SK-N-SH (cell line): ENCODE measurements around the gene CNNM3. TPM values are rescaled to one million over a fixed set of nuclear protein-coding genes. Genes with fewer than 3 reads are reported as not detected.

Experiments used
- CTCF ChIA-PET: fragments of 300-600, 350-600 bp; formaldehyde crosslinking; extraction: SDS; loops from one replicate; lab custom pipeline; 2021; lab: Yijun Ruan, JAX
- POLR2A ChIA-PET: fragments of 350-600 bp; sonication (Branson Sonifier 250); formaldehyde crosslinking; extraction: SDS; loops from one replicate; lab custom pipeline; 2020; ENCODE audit warnings: antibody characterized with exemption, inconsistent platforms; lab: Yijun Ruan, JAX
- DNase-seq: peaks from one replicate; pipeline ENCODE4 v3.0.0; 2012
- H2AFZ ChIP-seq: fragments of 200-600 bp; sonication (generic); 2 replicates; pipeline ENCODE4 v1.8.1; 2016; ENCODE audit warnings: antibody characterized with exemption, mild to moderate bottlenecking, low read depth
- H3F3A ChIP-seq: fragments of 200-600 bp; sonication (generic); replicated peaks from 2 replicates; pipeline ENCODE3; 2016; ENCODE audit warnings: antibody characterized with exemption, mild to moderate bottlenecking; ENCODE audit not compliant: insufficient read depth
- H3K27ac ChIP-seq, 2 experiments: fragments of 200-500 bp in 1 of 2; fragments of 200-600 bp in 1 of 2; sonication (Bioruptor generic) in 1 of 2; sonication (generic), shearing (Covaris generic) in 1 of 2; 2 replicates each; pipeline versions ENCODE4 v1.5.1 to v1.6.1; 2014 to 2016; ENCODE audit warnings: low read depth in 2 of 2, inconsistent platforms in 1 of 2, low read length in 1 of 2, mild to moderate bottlenecking in 1 of 2, mixed read lengths in 1 of 2
- H3K27me3 ChIP-seq: fragments of 200-600 bp; sonication (generic), shearing (Covaris generic); 2 replicates; pipeline ENCODE4 v1.6.1; 2016; ENCODE audit warnings: mixed run types; ENCODE audit not compliant: insufficient read depth
- H3K36me3 ChIP-seq, 2 experiments: fragments of 200-500 bp in 1 of 2; fragments of 200-600 bp in 1 of 2; sonication (Bioruptor generic) in 1 of 2; sonication (generic) in 1 of 2; replicated peaks in 1 of 2; 2 replicates each; pipeline versions ENCODE3 to v1.5.1; 2014 to 2016; ENCODE audit warnings: low read length in 1 of 2, mild to moderate bottlenecking in 1 of 2; ENCODE audit not compliant: insufficient read depth in 2 of 2, control insufficient read depth in 1 of 2
- H3K4me1 ChIP-seq, 2 experiments: fragments of 200-500 bp in 1 of 2; fragments of 200-600 bp in 1 of 2; sonication (Bioruptor generic) in 1 of 2; sonication (generic), shearing (Covaris generic) in 1 of 2; 2 replicates each; pipeline versions ENCODE4 v1.5.1 to v1.6.1; 2014 to 2016; ENCODE audit warnings: low read depth in 1 of 2, low read length in 1 of 2, mixed run types in 1 of 2; ENCODE audit not compliant: insufficient read depth in 2 of 2, control insufficient read depth in 1 of 2
- H3K4me2 ChIP-seq: fragments of 200-600 bp; sonication (generic), shearing (Covaris generic); 2 replicates; pipeline ENCODE4 v1.6.1; 2017; ENCODE audit warnings: mixed run types
- H3K4me3 ChIP-seq, 2 experiments: fragments of 200-500 bp in 1 of 2; fragments of 200-600 bp in 1 of 2; sonication (Bioruptor generic) in 1 of 2; sonication (generic), shearing (Covaris generic) in 1 of 2; 2 replicates each; pipeline versions ENCODE4 v1.5.1 to v1.8.1; 2014 to 2016; ENCODE audit warnings: low read depth in 2 of 2, inconsistent platforms in 1 of 2, low read length in 1 of 2, mild to moderate bottlenecking in 1 of 2, mixed read lengths in 1 of 2, moderate library complexity in 1 of 2
- H3K79me2 ChIP-seq: fragments of 200-600 bp; sonication (generic); 2 replicates; pipeline ENCODE4 v1.8.1; 2017; ENCODE audit warnings: mild to moderate bottlenecking; ENCODE audit not compliant: insufficient read depth
- H3K9ac ChIP-seq: fragments of 200-600 bp; sonication (generic); 2 replicates; pipeline ENCODE4 v1.6.1; 2017; ENCODE audit warnings: mixed run types
- H3K9me2 ChIP-seq: fragments of 200-600 bp; sonication (generic); 2 replicates; pipeline ENCODE4 v1.6.1; 2017; ENCODE audit warnings: mixed run types
- H3K9me3 ChIP-seq: fragments of 200-600 bp; sonication (generic); 2 replicates; pipeline ENCODE4 v1.6.1; 2017; ENCODE audit warnings: mixed run types, mild to moderate bottlenecking, moderate library complexity
- H4K20me1 ChIP-seq: fragments of 200-600 bp; sonication (generic); 2 replicates; pipeline ENCODE4 v1.6.1; 2017; ENCODE audit warnings: mild to moderate bottlenecking, mixed run types; ENCODE audit not compliant: insufficient read depth
- ELF1 ChIP-seq: IDR thresholded peaks from 2 replicates; pipeline ENCODE4 v1.4.0; 2012
- EZH2phosphoT487 ChIP-seq: fragments of 200-600 bp; sonication (generic); IDR thresholded peaks from 2 replicates; pipeline ENCODE4 v1.6.1; 2017; ENCODE audit warnings: low read depth, mixed run types, mild to moderate bottlenecking, antibody characterized with exemption, moderate library complexity, borderline replicate concordance
- FOSL2 ChIP-seq: IDR thresholded peaks from 2 replicates; pipeline ENCODE4 v1.4.0; 2012; ENCODE audit warnings: low read depth, mild to moderate bottlenecking, moderate library complexity, borderline replicate concordance
- FOXJ3 ChIP-seq: sonication (generic); formaldehyde crosslinking; IDR thresholded peaks from 2 replicates; pipeline ENCODE4 v1.5.1; 2020; ENCODE audit warnings: mild to moderate bottlenecking, missing genetic modification reagents
- FOXM1 ChIP-seq: IDR thresholded peaks from 2 replicates; pipeline ENCODE4 v1.4.0; 2012; ENCODE audit warnings: low read depth, mild to moderate bottlenecking
- GABPA ChIP-seq: IDR thresholded peaks from 2 replicates; pipeline ENCODE4 v1.4.0; 2012; ENCODE audit warnings: low read depth, mild to moderate bottlenecking
- GATA2 ChIP-seq: sonication (generic); formaldehyde crosslinking; IDR thresholded peaks from 2 replicates; pipeline ENCODE4 v1.5.0; 2020; ENCODE audit warnings: mild to moderate bottlenecking, missing genetic modification reagents
- JUND ChIP-seq: IDR thresholded peaks from 2 replicates; pipeline ENCODE4 v1.4.0; 2012
- MEF2A ChIP-seq: IDR thresholded peaks from 2 replicates; pipeline ENCODE4 v1.4.0; 2012; ENCODE audit warnings: low read depth, borderline replicate concordance
- NFIC ChIP-seq: IDR thresholded peaks from 2 replicates; pipeline ENCODE4 v1.4.0; 2012; ENCODE audit warnings: borderline replicate concordance
- NRF1 ChIP-seq: IDR thresholded peaks from 2 replicates; pipeline ENCODE4 v1.6.1; 2012; ENCODE audit warnings: low read depth, mild to moderate bottlenecking, low read length
- POLR2AphosphoS5 ChIP-seq: IDR thresholded peaks from 2 replicates; pipeline ENCODE4 v1.6.1; 2012; ENCODE audit warnings: low read depth, low read length
- RAD21 ChIP-seq: IDR thresholded peaks from 2 replicates; pipeline ENCODE4 v1.6.1; 2012; ENCODE audit warnings: mild to moderate bottlenecking, low read length
- RCOR1 ChIP-seq: fragments of 150-350 bp; IDR thresholded peaks from 2 replicates; pipeline ENCODE4 v1.6.1; 2017; ENCODE audit warnings: antibody characterized with exemption, low read length
- RXRA ChIP-seq: IDR thresholded peaks from 2 replicates; pipeline ENCODE4 v1.4.0; 2012; ENCODE audit warnings: low read depth, mild to moderate bottlenecking, borderline replicate concordance
- TAF1 ChIP-seq: IDR thresholded peaks from 2 replicates; pipeline ENCODE4 v1.6.1; 2012; ENCODE audit warnings: low read depth, mild to moderate bottlenecking, low read length, moderate library complexity, borderline replicate concordance
- TCF12 ChIP-seq: IDR thresholded peaks from 2 replicates; pipeline ENCODE4 v1.4.0; 2012
- TEAD4 ChIP-seq: IDR thresholded peaks from 2 replicates; pipeline ENCODE4 v1.4.0; 2012; ENCODE audit warnings: mild to moderate bottlenecking, borderline replicate concordance; ENCODE audit not compliant: insufficient read depth
- YY1 ChIP-seq: IDR thresholded peaks from 2 replicates; pipeline ENCODE4 v1.4.0; 2012; ENCODE audit warnings: low read depth, mild to moderate bottlenecking
- WGBS: methylation state at CpG from one replicate; pipeline ENCODE4 v1.1.6; 2017; ENCODE audit warnings: low lambda C conversion rate; 5-methylcytosine and 5-hydroxymethylcytosine counted together
- polyA plus RNA-seq, 3 experiments: library from polyadenylated mRNA; depleted of rRNA; stranded (reverse); fragments of >200 nt; gene quantifications; 2 replicates each; pipeline ENCODE4 v1.2.3, GENCODE V29; 2012
- TF ChIP-seq, protein P1 (sequence below): IDR thresholded peaks from 2 replicates; pipeline ENCODE4; 2012
- TF ChIP-seq, protein P2 (sequence below): fragments of 150-350 bp; IDR thresholded peaks from 2 replicates; pipeline ENCODE4 v1.6.1; 2017; ENCODE audit warnings: antibody characterized with exemption, low read length, low read depth, borderline replicate concordance
- TF ChIP-seq, protein P3 (sequence below): IDR thresholded peaks from 2 replicates; pipeline ENCODE4 v1.4.0; 2012; ENCODE audit warnings: low read depth
- TF ChIP-seq, protein P4 (sequence below): fragments of 150-350 bp; IDR thresholded peaks from 2 replicates; pipeline ENCODE4 v1.6.1; 2016; ENCODE audit warnings: mild to moderate bottlenecking, low read depth, low read length
- TF ChIP-seq, protein P5 (sequence below): IDR thresholded peaks from 2 replicates; pipeline ENCODE4 v1.4.0; 2012; ENCODE audit warnings: low read depth, borderline replicate concordance

The CNNM3 gene
- polyA plus RNA-seq, 1 of the 3 experiments (the other 2 are of a cell fraction), result 14.7 TPM

DNA sequence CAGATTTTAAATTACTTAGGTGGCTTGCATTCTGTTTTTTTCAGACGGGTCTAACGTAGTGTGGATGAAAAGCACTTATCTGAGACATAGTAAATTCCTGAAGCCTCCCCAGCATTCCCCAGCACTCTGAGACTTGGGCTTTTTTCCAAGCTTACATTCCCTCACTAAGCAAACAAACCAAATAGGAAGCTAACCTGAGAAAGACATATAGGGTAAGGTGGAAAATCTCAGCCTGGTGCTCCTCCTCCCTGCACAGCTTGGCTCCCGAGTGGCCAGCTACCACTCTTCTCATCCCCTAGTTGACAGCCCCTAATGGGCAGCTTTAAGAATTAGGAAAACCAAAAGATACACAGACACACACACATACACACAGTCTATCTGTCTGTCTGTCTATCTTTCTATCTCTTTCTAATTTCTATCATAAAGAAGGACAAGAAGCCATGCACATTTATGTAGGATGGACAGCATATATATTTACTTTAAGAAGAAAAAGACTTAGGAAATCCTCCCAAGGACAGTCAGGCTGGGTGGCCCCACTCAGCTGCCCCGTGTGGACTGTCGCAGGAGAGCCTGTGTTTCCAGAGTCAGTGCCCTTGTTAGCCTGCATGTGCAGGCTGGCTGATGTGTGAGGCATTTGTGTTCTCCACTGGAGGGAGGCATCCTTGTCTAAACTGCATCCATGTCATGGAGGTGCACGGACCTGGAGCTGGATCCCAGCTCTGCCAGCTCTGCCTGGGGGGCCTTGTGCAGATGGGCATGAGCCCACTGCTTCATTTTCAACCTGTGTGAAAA is 8.2 kb downstream of the CNNM3 start:
- ChIA-PET CTCF (interaction anchor here (0.5 to 1.1 kb wide), 2 partner anchors 34 to 128 kb away, joined by 3 to 4 read pairs; no protein-coding TSS in a partner anchor), POLR2A (no interaction called here)
- DNase-seq, result no peak

DNA sequence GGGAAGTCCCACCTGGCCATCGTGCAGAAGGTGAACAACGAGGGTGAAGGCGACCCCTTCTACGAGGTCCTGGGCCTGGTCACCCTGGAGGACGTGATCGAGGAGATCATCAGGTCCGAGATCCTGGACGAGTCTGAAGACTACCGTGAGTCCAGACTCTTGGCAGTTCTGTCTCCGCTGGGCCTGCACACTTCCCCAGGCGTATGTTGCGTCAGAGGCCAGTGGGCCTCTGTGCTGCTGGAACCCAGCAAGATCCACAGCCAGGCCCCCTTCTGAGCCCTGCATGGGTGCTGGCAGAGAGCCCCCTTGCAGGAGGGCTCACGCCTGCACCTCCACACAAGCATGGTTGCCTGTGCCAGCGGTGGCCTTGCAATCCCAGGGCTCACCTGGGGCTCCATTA is 9.0 kb downstream of the CNNM3 start:
- H3F3A ChIP-seq, result peaks cover 7% of the 10 kb centered on the region
- no peaks in the 10 kb centered on the region for H3K9me3 ChIP-seq
- no peak overlapping the region for H3K4me2 ChIP-seq
- H3K27me3 ChIP-seq, result no peaks in the 10 kb centered on the region
- H2AFZ ChIP-seq, result no peak overlapping the region
- ChIA-PET CTCF (no interaction called here), POLR2A (no interaction called here)
- no peaks in the 10 kb centered on the region; the same call in 1 of the 2 replicates for H3K79me2 ChIP-seq
- peaks cover 0 to 20% of the 10 kb centered on the region in 2 experiments; a peak in 1 of 4 replicates for H3K4me1 ChIP-seq
- H3K4me3 ChIP-seq, result no peak overlapping the region
- H3K36me3 ChIP-seq, result peaks cover 4 to 26% of the 10 kb centered on the region in 2 experiments
- no peak overlapping the region for H3K27ac ChIP-seq
- no peak for DNase-seq
- no peak overlapping the region for H3K9ac ChIP-seq
- 0 out of 2 replicates have a peak, but pooled peaks cover 8% of the 10 kb centered on the region for H4K20me1 ChIP-seq
- H3K9me2 ChIP-seq, result no peaks in the 10 kb centered on the region
- 95% methylated on average over 7 of the region's 14 CpGs for WGBS
- TF ChIP-seq FOXM1, result no peak
- TF ChIP-seq, protein P1, sequence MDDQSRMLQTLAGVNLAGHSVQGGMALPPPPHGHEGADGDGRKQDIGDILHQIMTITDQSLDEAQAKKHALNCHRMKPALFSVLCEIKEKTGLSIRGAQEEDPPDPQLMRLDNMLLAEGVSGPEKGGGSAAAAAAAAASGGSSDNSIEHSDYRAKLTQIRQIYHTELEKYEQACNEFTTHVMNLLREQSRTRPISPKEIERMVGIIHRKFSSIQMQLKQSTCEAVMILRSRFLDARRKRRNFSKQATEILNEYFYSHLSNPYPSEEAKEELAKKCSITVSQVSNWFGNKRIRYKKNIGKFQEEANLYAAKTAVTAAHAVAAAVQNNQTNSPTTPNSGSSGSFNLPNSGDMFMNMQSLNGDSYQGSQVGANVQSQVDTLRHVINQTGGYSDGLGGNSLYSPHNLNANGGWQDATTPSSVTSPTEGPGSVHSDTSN, result no peak
- TF ChIP-seq FOSL2, result no peak
- no peak for TF ChIP-seq GATA2 (CRISPR knock-in tag)
- TF ChIP-seq RCOR1, result no peak
- no peak for TF ChIP-seq FOXJ3 (CRISPR knock-in tag)
- TF ChIP-seq, protein P2, sequence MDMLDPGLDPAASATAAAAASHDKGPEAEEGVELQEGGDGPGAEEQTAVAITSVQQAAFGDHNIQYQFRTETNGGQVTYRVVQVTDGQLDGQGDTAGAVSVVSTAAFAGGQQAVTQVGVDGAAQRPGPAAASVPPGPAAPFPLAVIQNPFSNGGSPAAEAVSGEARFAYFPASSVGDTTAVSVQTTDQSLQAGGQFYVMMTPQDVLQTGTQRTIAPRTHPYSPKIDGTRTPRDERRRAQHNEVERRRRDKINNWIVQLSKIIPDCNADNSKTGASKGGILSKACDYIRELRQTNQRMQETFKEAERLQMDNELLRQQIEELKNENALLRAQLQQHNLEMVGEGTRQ, result no peak
- TF ChIP-seq, protein P3, sequence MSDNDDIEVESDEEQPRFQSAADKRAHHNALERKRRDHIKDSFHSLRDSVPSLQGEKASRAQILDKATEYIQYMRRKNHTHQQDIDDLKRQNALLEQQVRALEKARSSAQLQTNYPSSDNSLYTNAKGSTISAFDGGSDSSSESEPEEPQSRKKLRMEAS, result no peak
- no peak for TF ChIP-seq RAD21
- TF ChIP-seq, protein P4, sequence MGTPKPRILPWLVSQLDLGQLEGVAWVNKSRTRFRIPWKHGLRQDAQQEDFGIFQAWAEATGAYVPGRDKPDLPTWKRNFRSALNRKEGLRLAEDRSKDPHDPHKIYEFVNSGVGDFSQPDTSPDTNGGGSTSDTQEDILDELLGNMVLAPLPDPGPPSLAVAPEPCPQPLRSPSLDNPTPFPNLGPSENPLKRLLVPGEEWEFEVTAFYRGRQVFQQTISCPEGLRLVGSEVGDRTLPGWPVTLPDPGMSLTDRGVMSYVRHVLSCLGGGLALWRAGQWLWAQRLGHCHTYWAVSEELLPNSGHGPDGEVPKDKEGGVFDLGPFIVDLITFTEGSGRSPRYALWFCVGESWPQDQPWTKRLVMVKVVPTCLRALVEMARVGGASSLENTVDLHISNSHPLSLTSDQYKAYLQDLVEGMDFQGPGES, result no peak
- TF ChIP-seq YY1, result no peak
- no peak for TF ChIP-seq TCF12

More for the DNA sequence above, 8.2 kb downstream of the CNNM3 start:
- Histone ChIP-seq H2AFZ (no peak overlapping the region), H3K9me3 (no peaks in the 10 kb centered on the region), H3K36me3 (peaks cover 0 to 21% of the 10 kb centered on the region in 2 experiments), H3K4me1 (peaks cover 0 to 28% of the 10 kb centered on the region in 2 experiments; a peak in 1 of 4 replicates), H3K4me3 (no peak overlapping the region), H3K4me2 (no peak overlapping the region), H3F3A (peaks cover 7% of the 10 kb centered on the region), H3K9ac (no peak overlapping the region), H4K20me1 (0 out of 2 replicates have a peak, but pooled peaks cover 16% of the 10 kb centered on the region), H3K27ac (no peak overlapping the region), H3K9me2 (no peaks in the 10 kb centered on the region), H3K27me3 (no peaks in the 10 kb centered on the region), H3K79me2 (no peaks in the 10 kb centered on the region; the same call in 1 of the 2 replicates)
- 92% methylated on average over 6 of the region's 6 CpGs for WGBS
- TF ChIP-seq POLR2AphosphoS5 (no peak), EZH2phosphoT487 (no peak), MEF2A (no peak), FOSL2 (no peak), JUND (no peak), NFIC (no peak), RXRA (no peak), NRF1 (no peak), TEAD4 (no peak), GABPA (no peak), ELF1 (no peak), RCOR1 (no peak), TAF1 (no peak)
- TF ChIP-seq, protein P4, result no peak
- TF ChIP-seq, protein P5, sequence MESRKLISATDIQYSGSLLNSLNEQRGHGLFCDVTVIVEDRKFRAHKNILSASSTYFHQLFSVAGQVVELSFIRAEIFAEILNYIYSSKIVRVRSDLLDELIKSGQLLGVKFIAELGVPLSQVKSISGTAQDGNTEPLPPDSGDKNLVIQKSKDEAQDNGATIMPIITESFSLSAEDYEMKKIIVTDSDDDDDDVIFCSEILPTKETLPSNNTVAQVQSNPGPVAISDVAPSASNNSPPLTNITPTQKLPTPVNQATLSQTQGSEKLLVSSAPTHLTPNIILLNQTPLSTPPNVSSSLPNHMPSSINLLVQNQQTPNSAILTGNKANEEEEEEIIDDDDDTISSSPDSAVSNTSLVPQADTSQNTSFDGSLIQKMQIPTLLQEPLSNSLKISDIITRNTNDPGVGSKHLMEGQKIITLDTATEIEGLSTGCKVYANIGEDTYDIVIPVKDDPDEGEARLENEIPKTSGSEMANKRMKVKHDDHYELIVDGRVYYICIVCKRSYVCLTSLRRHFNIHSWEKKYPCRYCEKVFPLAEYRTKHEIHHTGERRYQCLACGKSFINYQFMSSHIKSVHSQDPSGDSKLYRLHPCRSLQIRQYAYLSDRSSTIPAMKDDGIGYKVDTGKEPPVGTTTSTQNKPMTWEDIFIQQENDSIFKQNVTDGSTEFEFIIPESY, result no peak
